Measurements from ENCODE around the gene DOCK7. TPM values are rescaled to one million over a fixed set of nuclear protein-coding genes. Genes with fewer than 3 reads are reported as not detected.
"Not testable (repeated sequence)": the region's sequence is repeated elsewhere in the genome, so short reads cannot be mapped to it uniquely, and the experiment has no call there.

DOCK7 gene, protein sequence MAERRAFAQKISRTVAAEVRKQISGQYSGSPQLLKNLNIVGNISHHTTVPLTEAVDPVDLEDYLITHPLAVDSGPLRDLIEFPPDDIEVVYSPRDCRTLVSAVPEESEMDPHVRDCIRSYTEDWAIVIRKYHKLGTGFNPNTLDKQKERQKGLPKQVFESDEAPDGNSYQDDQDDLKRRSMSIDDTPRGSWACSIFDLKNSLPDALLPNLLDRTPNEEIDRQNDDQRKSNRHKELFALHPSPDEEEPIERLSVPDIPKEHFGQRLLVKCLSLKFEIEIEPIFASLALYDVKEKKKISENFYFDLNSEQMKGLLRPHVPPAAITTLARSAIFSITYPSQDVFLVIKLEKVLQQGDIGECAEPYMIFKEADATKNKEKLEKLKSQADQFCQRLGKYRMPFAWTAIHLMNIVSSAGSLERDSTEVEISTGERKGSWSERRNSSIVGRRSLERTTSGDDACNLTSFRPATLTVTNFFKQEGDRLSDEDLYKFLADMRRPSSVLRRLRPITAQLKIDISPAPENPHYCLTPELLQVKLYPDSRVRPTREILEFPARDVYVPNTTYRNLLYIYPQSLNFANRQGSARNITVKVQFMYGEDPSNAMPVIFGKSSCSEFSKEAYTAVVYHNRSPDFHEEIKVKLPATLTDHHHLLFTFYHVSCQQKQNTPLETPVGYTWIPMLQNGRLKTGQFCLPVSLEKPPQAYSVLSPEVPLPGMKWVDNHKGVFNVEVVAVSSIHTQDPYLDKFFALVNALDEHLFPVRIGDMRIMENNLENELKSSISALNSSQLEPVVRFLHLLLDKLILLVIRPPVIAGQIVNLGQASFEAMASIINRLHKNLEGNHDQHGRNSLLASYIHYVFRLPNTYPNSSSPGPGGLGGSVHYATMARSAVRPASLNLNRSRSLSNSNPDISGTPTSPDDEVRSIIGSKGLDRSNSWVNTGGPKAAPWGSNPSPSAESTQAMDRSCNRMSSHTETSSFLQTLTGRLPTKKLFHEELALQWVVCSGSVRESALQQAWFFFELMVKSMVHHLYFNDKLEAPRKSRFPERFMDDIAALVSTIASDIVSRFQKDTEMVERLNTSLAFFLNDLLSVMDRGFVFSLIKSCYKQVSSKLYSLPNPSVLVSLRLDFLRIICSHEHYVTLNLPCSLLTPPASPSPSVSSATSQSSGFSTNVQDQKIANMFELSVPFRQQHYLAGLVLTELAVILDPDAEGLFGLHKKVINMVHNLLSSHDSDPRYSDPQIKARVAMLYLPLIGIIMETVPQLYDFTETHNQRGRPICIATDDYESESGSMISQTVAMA (N-terminal part only)
- total RNA-seq: 1 to 10 TPM; 5.2 to 8.6 (median 7.3) TPM

DNA sequence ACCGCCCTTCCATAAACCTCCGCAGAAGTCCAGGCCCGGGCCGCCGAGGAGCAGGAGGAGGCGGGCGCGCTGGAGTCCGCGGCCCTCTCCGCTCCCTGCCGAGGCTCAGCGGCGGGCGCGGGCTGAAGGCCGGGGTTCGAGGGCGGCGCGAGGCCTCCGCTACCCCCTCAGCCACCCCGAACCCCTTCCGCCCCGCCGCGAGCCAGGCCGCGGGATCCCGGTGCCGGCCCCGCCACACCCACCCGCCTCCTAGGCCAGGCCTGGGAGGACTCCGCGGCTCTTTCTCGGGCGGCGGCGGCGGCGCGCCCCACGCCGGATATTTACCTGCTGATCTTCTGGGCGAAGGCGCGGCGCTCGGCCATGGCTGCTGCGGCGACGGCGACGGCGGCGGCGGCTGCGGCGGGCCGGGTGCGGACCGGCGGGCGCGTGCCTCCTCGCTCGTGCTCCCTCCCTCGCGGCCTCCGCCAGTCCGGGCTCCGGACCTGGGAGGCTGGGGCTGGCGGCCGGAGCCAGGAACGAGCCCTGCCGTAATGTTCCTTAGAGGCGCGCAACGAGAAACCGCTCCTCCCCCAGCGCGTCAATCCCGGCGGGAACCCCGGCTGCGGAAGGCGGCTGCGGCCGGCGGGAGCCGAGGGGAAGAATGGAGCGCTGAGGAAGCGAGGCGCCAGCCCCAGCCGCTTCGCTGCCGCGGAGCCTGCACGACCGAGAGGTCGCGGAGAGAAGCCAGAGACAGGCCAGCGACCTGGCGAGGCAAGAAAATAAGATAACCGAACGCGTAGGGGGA, at the start of gene DOCK7:
TSS of gene DOCK7 (minus strand) at position 484 of the 784 bp plus-strand sequence. CDS start at position 362, 122 bp downstream.
- Mint-ChIP-seq H3K4me3 (peak within 1 kb of the TSS; percentile 93), H3K9me3 (no peaks in the 10 kb centered on the region), H3K36me3 (ENCODE audit: insufficient read depth) (no peaks in the 10 kb centered on the region), H3K4me1 (ENCODE audit: low read depth) (peaks cover 28% of the 10 kb centered on the region), H3K27me3 (ENCODE audit: low read depth) (no peaks in the 10 kb centered on the region)
- peak; percentile 31 for DNase-seq
- peak; percentile 72 to 78 for ATAC-seq

DNA sequence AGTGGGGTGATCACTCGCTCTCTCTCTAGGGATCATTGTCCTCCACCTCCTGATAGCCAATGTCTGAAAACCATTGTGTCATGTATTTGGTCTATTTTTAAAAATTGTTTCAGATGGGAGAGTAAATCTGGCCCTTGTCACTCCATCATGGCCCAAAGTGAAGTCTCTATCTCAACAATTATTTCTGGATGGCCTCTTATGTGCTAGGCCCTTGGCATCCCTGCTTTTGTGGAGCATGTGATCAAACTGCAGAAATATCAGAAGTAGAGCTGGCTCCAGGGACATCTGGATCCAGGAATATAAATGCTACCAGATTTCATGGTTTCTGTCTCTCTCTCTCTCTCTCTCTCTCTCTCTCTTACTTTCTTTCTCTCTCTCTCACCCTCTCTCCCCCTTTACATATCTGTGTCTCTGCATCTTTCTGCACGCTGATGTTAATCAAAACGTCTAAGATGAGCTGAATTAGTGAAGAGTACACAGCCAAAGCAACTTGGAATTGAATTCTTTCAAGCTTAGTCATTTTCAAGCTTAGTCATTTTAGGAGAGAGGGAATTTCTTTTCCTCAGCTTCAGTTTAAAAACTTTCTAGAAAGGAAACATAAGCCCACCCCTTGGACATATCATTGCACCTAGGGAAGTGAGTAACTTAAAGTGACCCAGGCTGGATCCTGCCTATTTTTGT, 47.4 kb upstream of the DOCK7 start:
- no peaks in the 10 kb centered on the region for H3K4me1 Mint-ChIP-seq (ENCODE audit: low read depth)
- no peak overlapping the region for H3K4me3 Mint-ChIP-seq
- peaks cover 12% of the 10 kb centered on the region for H3K27me3 Mint-ChIP-seq (ENCODE audit: low read depth)
- no peaks in the 10 kb centered on the region for H3K36me3 Mint-ChIP-seq (ENCODE audit: insufficient read depth)
- ATAC-seq (no peak), DNase-seq (no peak)
- no peaks in the 10 kb centered on the region for H3K9me3 Mint-ChIP-seq

DNA sequence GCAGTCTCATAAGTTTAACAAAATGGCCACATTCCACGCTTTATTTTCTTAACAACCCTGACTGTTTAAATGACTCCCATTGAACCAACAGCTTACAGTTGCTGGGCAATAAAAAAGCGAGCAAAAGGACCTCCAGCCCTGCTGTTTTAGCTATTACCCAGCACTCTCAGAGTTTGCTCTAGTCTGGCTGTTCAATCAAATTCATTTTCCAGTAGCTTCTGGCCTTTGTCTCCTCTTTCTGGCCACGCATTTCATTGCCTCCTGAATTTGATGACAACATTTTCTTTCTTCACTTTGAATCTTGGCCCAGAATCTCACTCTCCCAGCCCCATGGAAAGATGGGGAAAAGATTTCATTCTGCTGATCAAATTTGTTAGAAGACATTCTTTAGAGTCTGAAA, 44.1 kb upstream of the DOCK7 start:
- Mint-ChIP-seq H3K9me3 (no peaks in the 10 kb centered on the region), H3K4me1 (ENCODE audit: low read depth) (no peaks in the 10 kb centered on the region), H3K36me3 (ENCODE audit: insufficient read depth) (no peaks in the 10 kb centered on the region), H3K27me3 (ENCODE audit: low read depth) (peaks cover 6% of the 10 kb centered on the region), H3K4me3 (no peak overlapping the region)
- DNase-seq: no peak
- no peak for ATAC-seq

DNA sequence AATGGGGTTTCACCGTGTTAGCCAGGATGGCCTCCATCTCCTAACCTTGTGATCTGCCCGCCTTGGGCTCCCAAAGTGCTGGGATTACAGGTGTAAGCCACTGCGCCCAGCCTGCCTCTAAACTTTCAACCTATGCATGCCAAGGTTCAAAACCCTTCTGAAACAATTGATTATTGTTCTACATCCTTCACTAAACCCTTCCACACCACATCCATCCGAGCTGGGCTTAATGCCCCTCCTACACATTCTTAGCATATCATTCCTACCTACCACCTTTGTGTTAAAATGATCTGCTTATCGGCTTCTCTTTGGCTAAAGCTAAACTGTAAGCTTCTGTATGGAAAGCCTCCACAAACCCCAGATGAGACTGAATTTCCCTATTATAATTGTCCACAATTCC, 40.8 kb upstream of the DOCK7 start:
- no peak overlapping the region for H3K4me3 Mint-ChIP-seq
- no peak for DNase-seq
- ATAC-seq: no peak
- peaks cover 5% of the 10 kb centered on the region for H3K27me3 Mint-ChIP-seq (ENCODE audit: low read depth)
- H3K36me3 Mint-ChIP-seq (ENCODE audit: insufficient read depth): no peaks in the 10 kb centered on the region
- H3K9me3 Mint-ChIP-seq: no peaks in the 10 kb centered on the region
- peaks cover 5% of the 10 kb centered on the region for H3K4me1 Mint-ChIP-seq (ENCODE audit: low read depth)

DNA sequence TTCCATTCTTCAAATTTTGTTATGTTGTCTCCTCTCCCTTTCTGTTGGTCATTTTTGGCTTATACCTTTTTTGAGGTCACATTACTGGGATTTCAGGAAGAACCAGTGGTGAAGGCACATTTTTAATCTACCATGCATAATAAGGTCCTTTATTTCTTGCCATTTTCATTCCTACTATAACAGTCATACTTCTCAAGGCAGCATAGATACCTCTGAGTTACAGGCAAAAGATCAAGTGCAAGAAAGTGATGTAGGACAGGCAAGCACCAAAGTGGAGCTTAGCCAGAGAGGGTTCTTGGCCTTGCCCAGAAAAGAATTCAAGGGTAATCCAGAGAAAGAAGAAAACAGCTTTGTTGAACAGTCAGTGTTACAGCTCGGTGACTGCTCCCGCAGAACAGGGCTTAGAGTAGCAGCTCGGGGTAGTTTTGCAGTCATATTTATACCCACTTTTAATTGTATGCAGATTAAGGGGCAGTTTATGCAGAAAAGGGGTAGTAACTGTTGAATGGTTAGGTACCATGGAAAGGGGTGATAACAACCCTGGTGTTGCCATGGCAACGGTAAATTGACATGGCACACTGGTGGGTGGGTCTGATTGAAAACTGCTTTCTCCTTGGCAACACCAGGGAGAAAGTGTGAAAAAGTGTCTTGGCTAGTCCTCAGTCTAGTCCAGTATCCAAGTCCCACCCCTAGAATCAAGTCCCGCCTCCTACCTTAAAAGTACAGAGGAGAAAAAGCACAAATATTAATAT, 39.6 kb upstream of the DOCK7 start:
- no peak for ATAC-seq
- H3K4me1 Mint-ChIP-seq (ENCODE audit: low read depth): peaks cover 5% of the 10 kb centered on the region
- H3K36me3 Mint-ChIP-seq (ENCODE audit: insufficient read depth): no peaks in the 10 kb centered on the region
- H3K4me3 Mint-ChIP-seq: no peak overlapping the region
- H3K9me3 Mint-ChIP-seq: no peaks in the 10 kb centered on the region
- no peak for DNase-seq
- H3K27me3 Mint-ChIP-seq (ENCODE audit: low read depth): peaks cover 5% of the 10 kb centered on the region

DNA sequence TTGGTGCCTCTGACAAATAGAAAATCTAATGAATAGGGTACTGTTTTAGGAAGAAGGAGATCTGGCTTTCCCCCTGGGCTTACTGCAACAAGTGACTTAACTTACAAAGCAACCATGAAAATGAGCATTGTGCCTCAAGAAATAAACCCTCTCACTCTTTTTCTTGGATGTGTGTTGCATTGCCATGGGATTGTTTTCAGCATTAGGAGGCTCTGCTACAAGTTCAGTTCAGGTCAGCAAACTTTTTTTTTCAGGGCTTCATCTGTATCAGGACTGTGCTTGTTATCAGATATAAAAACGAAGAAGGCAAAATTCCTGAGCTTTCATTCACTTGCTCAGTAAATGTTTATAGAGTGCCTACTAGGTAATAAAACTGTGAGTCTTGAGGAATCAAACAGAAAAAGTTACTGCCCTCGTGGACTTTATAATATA, 37.8 kb upstream of the DOCK7 start:
- Mint-ChIP-seq H3K36me3 (ENCODE audit: insufficient read depth) (no peaks in the 10 kb centered on the region), H3K4me3 (no peak overlapping the region), H3K9me3 (no peaks in the 10 kb centered on the region), H3K27me3 (ENCODE audit: low read depth) (peaks cover 7% of the 10 kb centered on the region), H3K4me1 (ENCODE audit: low read depth) (peaks cover 5% of the 10 kb centered on the region)
- DNase-seq (no peak), ATAC-seq (no peak)

DNA sequence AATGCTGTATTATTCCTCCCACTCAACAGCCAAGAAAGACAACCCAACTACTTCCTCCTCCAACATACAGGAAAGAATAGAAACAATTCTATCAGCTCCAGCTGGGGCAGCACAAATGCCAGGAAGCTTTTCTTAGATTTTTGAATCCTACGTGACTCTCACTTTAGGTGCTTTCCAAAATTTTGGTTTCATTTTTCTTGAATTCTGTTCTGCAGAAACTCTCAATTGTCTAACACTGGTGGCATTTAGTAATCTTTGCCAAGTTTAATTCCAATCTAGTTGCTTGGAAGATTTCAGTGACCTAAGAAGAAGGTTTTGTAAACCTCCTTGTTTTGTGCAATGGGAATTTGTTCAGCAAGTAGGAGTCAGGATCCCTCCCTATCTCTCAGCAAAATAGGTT, 37.1 kb upstream of the DOCK7 start:
- Mint-ChIP-seq H3K4me3 (no peak overlapping the region), H3K4me1 (ENCODE audit: low read depth) (peaks cover 5% of the 10 kb centered on the region), H3K36me3 (ENCODE audit: insufficient read depth) (no peaks in the 10 kb centered on the region), H3K9me3 (no peaks in the 10 kb centered on the region), H3K27me3 (ENCODE audit: low read depth) (peaks cover 7% of the 10 kb centered on the region)
- no peak for DNase-seq
- ATAC-seq: no peak

DNA sequence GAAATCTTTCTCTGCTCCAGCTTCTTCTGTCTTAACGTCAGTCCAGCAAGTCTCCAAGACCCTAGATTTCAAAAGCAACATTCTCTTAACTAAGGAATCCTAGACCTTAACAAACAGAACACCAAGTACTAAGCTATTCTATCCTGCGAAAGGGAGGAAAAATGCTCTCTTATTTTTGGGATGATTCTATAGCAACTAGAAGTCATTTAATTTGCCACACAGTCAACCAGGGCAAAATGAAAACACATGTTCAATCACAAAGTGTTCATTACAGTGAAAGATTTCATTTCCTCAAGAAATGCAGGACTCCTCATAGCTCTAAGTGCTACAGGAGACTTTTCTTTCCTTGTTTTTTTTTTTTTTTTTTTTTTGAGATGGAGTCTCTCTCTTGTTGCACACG, 36.2 kb upstream of the DOCK7 start:
- ATAC-seq: no peak
- Mint-ChIP-seq H3K4me3 (no peak overlapping the region), H3K27me3 (ENCODE audit: low read depth) (peaks cover 7% of the 10 kb centered on the region), H3K4me1 (ENCODE audit: low read depth) (peaks cover 5% of the 10 kb centered on the region), H3K36me3 (ENCODE audit: insufficient read depth) (no peaks in the 10 kb centered on the region), H3K9me3 (no peaks in the 10 kb centered on the region)
- DNase-seq: no peak

DNA sequence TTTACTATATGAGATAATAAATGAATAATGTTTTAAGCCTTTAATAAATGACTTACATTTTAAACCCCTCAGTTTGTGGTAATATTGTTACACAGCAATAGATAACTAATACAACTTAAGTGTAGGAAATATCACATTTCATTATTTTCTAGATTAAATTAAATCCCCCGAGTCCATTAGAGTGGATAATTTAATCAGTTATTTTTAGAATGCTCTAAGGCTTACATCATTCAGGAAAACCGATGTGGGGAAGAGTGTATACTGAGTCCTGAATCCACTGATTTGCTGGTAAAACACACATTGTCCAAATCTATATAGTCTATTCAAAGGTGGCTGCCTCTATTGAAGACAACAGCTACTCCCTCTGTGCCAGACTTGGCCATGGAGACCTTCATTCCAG, 35.7 kb upstream of the DOCK7 start:
- DNase-seq: no peak
- Mint-ChIP-seq H3K36me3 (ENCODE audit: insufficient read depth) (no peaks in the 10 kb centered on the region), H3K27me3 (ENCODE audit: low read depth) (peaks cover 7% of the 10 kb centered on the region), H3K9me3 (no peaks in the 10 kb centered on the region), H3K4me3 (no peak overlapping the region), H3K4me1 (ENCODE audit: low read depth) (peaks cover 5% of the 10 kb centered on the region)
- ATAC-seq: no peak

DNA sequence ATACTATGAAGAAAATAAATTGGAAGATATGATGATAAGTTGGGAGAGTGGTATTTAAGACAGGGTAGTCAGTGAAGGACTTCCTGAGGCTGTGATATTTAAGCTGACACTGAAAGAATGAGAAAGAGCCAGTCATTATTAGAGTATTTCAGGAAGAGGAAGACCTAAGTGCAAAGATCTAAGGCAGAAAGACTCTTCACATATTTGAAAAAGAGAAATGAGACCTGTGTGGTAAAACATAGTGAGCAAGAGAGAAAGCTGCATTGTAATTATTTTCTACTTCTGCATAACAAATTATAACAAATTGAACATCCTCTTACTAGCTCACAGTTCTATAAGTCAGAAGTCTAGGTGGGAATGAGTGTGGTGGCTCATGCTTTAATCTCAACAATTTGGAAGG, 34.6 kb upstream of the DOCK7 start:
- Mint-ChIP-seq H3K4me3 (no peak overlapping the region), H3K9me3 (no peaks in the 10 kb centered on the region), H3K36me3 (ENCODE audit: insufficient read depth) (no peaks in the 10 kb centered on the region), H3K27me3 (ENCODE audit: low read depth) (peaks cover 10% of the 10 kb centered on the region), H3K4me1 (ENCODE audit: low read depth) (peaks cover 5% of the 10 kb centered on the region)
- no peak for ATAC-seq
- DNase-seq: no peak

DNA sequence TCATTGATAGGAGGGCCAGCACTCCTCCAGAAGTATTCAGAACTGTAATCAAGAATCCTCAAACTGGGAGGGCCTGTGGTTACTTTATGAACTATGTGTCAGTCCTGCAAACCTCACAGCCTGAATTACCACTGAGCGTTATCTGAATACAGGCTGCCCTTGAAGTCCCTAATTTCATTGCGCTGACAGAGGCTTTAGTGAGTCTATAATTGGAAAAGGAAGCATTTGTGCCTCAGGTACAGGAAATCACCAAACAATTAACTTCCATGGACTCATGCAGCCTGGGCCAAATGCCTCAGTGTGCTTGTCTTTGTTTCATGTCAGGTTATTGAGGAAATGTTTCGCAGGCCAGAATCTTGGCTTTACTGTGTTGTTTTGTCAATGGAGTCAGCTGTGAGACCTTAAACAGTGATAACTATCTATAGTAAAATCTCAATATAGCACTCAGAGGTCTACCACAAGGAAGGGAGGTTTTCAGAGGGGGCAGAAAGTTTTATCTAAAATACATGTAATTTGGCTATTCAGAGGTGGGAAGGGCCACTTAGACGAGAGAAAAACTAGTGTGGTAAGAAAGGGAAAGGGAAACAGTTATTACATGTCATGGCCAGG, 32.9 kb upstream of the DOCK7 start:
- ATAC-seq: no peak
- Mint-ChIP-seq H3K4me1 (ENCODE audit: low read depth) (peaks cover 5% of the 10 kb centered on the region), H3K27me3 (ENCODE audit: low read depth) (peaks cover 10% of the 10 kb centered on the region), H3K36me3 (ENCODE audit: insufficient read depth) (no peaks in the 10 kb centered on the region), H3K4me3 (no peak overlapping the region), H3K9me3 (no peaks in the 10 kb centered on the region)
- no peak for DNase-seq

DNA sequence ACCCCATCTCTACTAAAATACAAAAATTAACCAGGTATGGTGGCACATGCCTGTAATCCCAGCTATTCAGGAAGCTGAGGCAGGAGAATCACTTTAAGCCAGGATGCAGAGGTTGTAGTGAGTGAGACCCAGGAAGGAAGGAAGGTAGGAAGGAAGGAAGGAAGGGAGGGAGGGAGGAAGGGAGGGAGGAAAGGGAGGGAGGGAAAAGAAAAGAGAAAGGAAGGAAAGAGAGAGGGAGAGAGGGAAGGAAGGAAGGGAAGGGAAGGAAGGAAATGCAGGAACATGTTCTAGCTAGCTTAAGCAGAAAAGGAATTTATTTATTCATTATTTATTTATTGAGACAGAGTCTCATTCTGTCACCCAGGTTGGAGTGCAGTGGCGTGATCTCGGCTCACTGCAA, 30.2 kb upstream of the DOCK7 start:
- not testable (repeated sequence) for H3K27me3 Mint-ChIP-seq (ENCODE audit: low read depth); H3K36me3 Mint-ChIP-seq (ENCODE audit: insufficient read depth); DNase-seq; ATAC-seq; H3K9me3 Mint-ChIP-seq; H3K4me3 Mint-ChIP-seq; H3K4me1 Mint-ChIP-seq (ENCODE audit: low read depth)

All from activated T-cell treated with anti-CD3 and anti-CD28 coated beads, Interleukin-2, amount 50 U/mL, for 4 hours (primary cell).